Cardiac fibroblast (primary cell): ENCODE measurements around the gene SLC9A6.

Experiments
- DNase-seq, 2 donors: peaks; one replicate each; pipeline versions ENCODE4 v3.0.0 to v3.0.0-alpha.2; 2010; ENCODE audit warnings: low read depth in 2 of 2
- H3K4me3 ChIP-seq, 2 donors: replicated peaks in 1 of 2; 1 replicate in 1 of 2; 2 replicates in 1 of 2; pipeline ENCODE4 v1.5.1; 2011; ENCODE audit warnings: low read depth in 2 of 2, low read length in 2 of 2, mild to moderate bottlenecking in 2 of 2, moderate library complexity in 1 of 2
- TF ChIP-seq, protein P1 (sequence below): IDR thresholded peaks from one replicate; pipeline ENCODE4 v1.5.1; 2011; ENCODE audit warnings: low read depth, mild to moderate bottlenecking, low read length, inconsistent platforms

SLC9A6 gene

DNA sequence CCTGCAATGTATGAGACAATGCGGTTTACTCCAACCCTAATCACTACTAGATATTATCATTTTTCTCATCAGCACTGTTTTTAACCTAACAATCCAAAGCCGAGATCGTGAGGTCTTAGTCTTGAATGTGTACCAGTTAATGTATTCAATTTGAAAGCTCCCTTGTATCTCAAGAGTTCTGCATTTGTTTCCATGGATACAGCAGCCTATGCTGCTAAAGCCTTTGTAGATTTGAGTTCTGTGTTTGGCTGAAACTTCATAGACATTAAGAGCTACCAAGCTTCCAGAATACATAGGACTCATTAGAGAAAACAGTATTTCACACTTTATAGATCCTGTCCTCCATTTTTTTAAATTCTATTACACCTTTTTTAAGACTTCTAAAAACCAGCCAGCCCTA lies 39.9 kb downstream of the SLC9A6 start:
- DNase-seq: no peak
- TF ChIP-seq, protein P1, sequence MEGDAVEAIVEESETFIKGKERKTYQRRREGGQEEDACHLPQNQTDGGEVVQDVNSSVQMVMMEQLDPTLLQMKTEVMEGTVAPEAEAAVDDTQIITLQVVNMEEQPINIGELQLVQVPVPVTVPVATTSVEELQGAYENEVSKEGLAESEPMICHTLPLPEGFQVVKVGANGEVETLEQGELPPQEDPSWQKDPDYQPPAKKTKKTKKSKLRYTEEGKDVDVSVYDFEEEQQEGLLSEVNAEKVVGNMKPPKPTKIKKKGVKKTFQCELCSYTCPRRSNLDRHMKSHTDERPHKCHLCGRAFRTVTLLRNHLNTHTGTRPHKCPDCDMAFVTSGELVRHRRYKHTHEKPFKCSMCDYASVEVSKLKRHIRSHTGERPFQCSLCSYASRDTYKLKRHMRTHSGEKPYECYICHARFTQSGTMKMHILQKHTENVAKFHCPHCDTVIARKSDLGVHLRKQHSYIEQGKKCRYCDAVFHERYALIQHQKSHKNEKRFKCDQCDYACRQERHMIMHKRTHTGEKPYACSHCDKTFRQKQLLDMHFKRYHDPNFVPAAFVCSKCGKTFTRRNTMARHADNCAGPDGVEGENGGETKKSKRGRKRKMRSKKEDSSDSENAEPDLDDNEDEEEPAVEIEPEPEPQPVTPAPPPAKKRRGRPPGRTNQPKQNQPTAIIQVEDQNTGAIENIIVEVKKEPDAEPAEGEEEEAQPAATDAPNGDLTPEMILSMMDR: no peak
- no peak overlapping the region for H3K4me3 ChIP-seq

DNA sequence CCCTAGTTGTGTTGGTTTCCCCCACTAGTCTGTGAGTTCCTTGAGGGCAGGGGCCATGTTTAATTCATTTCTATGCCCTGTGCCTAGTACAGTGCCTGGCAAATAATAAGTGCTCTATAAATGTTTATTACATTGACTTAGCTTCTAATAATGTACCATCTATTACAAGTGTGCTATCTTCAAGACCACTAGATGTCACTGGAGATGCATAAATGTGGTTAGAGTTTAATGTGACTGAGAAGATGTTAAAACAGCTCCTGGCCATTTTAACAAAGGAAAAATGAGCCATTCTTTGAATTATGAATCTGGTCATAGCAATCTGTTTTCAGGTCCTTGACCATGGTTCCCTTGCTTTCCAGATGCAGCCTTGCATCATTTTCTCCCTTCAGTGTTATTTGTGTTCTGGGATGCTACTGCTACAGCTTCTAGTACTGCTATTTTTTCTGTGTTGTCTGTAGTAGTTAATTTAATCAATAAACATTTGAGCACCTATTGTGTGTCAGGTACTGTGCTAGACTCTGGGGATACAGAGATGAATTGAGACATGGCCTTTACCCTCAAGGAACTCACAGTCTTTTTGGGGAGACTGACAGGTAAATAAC lies 43.2 kb downstream of the SLC9A6 start:
- TF ChIP-seq, protein P1: peak; percentile 40
- DNase-seq: peak; percentile 73 to 75
- no peak overlapping the region for H3K4me3 ChIP-seq

DNA sequence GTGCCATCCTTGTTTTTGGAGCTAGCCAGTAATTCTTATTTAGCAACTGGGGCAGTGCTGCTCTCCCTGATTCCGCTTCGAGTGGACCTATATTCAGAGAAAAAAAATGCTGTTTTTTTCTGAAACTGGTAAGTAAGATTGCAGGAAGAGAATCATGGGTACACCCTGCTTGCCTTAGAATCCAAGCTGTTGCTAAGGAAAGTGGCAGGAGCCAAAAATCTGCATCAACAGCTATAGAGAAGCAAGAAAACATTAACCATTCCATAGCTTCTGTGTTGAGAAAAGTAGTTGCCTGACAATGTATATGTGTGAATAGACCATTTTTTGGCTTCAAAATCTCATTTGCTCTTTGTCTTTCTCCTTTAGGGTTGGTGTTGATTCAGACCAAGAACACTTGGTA lies 44.5 kb downstream of the SLC9A6 start:
- no peak for DNase-seq
- TF ChIP-seq, protein P1: no peak
- no peak overlapping the region for H3K4me3 ChIP-seq

DNA sequence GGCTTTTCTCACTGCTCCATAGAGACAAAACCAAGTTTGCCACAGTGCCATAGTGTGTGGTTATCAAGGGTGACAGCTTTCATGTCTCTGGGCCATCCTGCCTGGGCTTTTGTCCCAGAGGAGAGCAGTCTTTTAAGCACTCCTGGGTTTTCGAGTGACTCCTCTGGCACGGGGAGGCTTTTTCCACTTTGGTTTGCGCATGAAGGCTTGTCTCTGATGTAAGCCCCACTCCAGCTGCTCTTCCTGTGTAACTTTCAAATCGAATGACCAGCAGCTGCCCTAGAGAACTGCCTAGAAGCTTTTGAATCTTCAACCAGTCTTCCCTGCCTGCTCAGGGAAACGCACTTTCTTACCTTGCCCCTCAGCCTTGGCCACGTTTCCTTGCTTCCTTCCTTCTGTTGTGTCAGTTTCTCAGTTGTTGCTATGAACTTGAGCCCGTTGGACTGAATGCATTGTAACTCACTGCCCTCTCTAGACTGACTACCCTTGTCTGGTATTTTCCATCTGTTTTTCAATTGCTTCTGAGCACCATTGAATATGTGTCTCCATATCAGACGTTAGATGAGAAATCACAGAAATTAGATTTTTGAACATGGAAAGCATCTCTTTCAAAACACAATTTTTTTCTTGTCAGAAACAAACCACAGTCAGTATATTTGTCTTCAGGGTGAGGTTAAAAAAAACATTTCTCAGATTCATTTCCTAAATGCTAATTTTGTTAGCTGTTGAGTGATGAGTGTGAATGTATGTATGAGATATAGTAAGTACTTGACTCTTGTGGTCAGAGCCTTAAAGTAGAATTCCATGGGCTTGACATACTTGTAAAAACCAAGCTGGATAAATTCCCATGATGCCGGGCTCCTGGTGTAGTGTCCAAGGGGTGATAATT lies 45.3 kb downstream of the SLC9A6 start:
- DNase-seq: peak; percentile 73 to 82

DNA sequence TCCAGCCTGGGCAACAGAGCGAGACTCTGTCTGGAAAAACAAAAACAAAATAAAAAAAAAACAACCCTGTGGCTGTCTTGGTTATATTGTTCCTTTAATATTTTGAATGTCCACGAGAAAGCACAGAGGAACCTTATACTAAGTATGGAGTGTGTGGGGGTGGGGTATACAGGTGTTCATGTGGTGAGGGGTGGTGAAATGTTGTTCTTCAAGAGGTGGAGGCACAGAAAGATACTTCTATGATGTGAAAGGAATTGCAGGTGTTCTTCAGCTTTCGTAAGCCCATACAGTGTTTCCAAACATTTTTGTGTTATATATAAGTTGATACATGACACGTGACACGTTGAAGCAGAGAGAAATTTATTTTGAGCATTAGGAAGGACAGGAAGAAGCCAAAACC lies 46.4 kb downstream of the SLC9A6 start:
- no peak overlapping the region for H3K4me3 ChIP-seq
- DNase-seq: no peak
- TF ChIP-seq, protein P1: no peak

More for the DNA sequence above, 45.3 kb downstream of the SLC9A6 start:
- TF ChIP-seq, protein P1: no peak
- H3K4me3 ChIP-seq: no peak overlapping the region

DNA sequence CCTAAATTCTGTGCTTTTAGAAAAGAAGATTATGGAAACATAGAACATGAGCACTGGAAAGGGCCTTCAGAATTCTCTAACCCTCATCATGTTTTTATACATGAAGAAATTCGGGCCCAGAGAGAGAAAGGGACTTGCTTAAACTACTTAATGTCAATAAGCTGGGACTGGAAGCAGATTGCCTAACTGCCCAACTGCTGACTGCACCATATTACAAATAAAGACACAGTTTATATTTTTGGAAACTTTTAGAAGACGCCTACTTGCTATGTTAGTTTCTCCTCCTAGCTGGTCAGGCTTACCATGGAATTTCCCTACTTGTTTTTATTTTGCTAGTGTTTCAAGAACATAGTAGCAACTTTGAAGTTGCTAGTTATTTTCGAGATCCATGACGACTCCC lies 47.1 kb downstream of the SLC9A6 start:
- TF ChIP-seq, protein P1: no peak
- DNase-seq: no peak
- no peak overlapping the region for H3K4me3 ChIP-seq
